K562 (cell line): ENCODE data around the gene TMEM273. TPM values are rescaled to one million over a fixed set of nuclear protein-coding genes. Genes with fewer than 3 reads are reported as not detected.

Experiments
- ATAC-seq: fragments of 200-7000 bp; cut with Tn5 transposase; 3 replicates; pipeline ENCODE4 v1.9.1; 2020; ENCODE audit warnings: moderate library complexity
- BruUV-seq: library from RNA; stranded (reverse); fragments of 400-500 nt; replicated peaks from 2 replicates; lab custom pipeline; 2021; lab: Mats Ljungman, UMichigan
- CTCF ChIA-PET: fragments of 300-600 bp; formaldehyde crosslinking; extraction: SDS; loops from one replicate; lab custom pipeline; 2021; ENCODE audit warnings: low intra/inter-chr PET ratio; lab: Yijun Ruan, JAX
- POLR2A ChIA-PET: fragments of 300-600, 350-650 bp; sonication (Branson Sonifier 250); formaldehyde crosslinking; extraction: SDS; loops from one replicate; lab custom pipeline; 2021; ENCODE audit warnings: antibody characterized with exemption, inconsistent platforms; lab: Yijun Ruan, JAX
- DNase-seq, 4 experiments: peaks; one replicate each; pipeline versions ENCODE4 v3.0.0 to v3.0.0-alpha.2; 2011 to 2018; ENCODE audit warnings: low spot score in 3 of 4, mixed read lengths in 3 of 4; ENCODE audit errors: extremely low read depth in 1 of 4
- FAIRE-seq: peaks from 2 replicates; lab custom pipeline; 2011; peaks lifted over from hg19 to GRCh38; lab: Jason Lieb, UNC
- H2AFZ ChIP-seq: 2 replicates; pipeline ENCODE4 v1.6.0; 2011; ENCODE audit warnings: low read depth, low read length, control low read depth, inconsistent platforms
- H3K27ac ChIP-seq: fragments of 200-600 bp; 3 replicates; pipeline ENCODE4 v1.8.0; 2011; ENCODE audit warnings: low read depth, mild to moderate bottlenecking, control low read depth, inconsistent platforms, low read length, moderate library complexity, mixed read lengths; ENCODE audit errors: extremely low read depth
- H3K27me3 ChIP-seq, 2 experiments: fragments of 300-600 bp in 1 of 2; 2 replicates in 1 of 2; 3 replicates in 1 of 2; pipeline versions ENCODE4 v1.6.0 to v1.8.0; 2011; ENCODE audit warnings: inconsistent platforms in 2 of 2, low read length in 2 of 2, mild to moderate bottlenecking in 1 of 2, mixed read lengths in 1 of 2, moderate library complexity in 1 of 2; ENCODE audit not compliant: control insufficient read depth in 2 of 2, insufficient read depth in 2 of 2
- H3K36me3 ChIP-seq: fragments of 300-600 bp; 3 replicates; pipeline ENCODE4 v1.8.0; 2011; ENCODE audit warnings: mild to moderate bottlenecking, low read length, inconsistent platforms; ENCODE audit not compliant: control insufficient read depth, insufficient read depth
- H3K4me1 ChIP-seq, 2 experiments: fragments of 200-600 bp in 1 of 2; replicated peaks in 1 of 2; 2 replicates in 1 of 2; 3 replicates in 1 of 2; pipeline versions ENCODE4 v1.5.1 to v1.8.0; 2011; ENCODE audit warnings: inconsistent platforms in 2 of 2, low read length in 2 of 2, mild to moderate bottlenecking in 1 of 2, mixed read lengths in 1 of 2, moderate library complexity in 1 of 2; ENCODE audit not compliant: control insufficient read depth in 2 of 2, insufficient read depth in 2 of 2
- H3K4me2 ChIP-seq: 2 replicates; pipeline ENCODE4 v1.6.1; 2011; ENCODE audit warnings: low read length, control low read depth, inconsistent platforms, mixed read lengths; ENCODE audit not compliant: insufficient read depth
- H3K4me3 ChIP-seq: fragments of 200-600 bp; sonication (generic), shearing (Covaris generic); 2 replicates; pipeline ENCODE4 v1.5.1; 2016; ENCODE audit warnings: control low read depth, inconsistent platforms
- H3K79me2 ChIP-seq: fragments of 200-600 bp; 3 replicates; pipeline ENCODE4 v1.8.0; 2011; ENCODE audit warnings: low read length, inconsistent platforms; ENCODE audit not compliant: control insufficient read depth, insufficient read depth
- H3K9ac ChIP-seq, 2 experiments: 2 replicates each; pipeline versions ENCODE4 v1.6.0 to v1.6.1; 2011; ENCODE audit warnings: low read depth in 2 of 2, low read length in 2 of 2, control low read depth in 1 of 2, inconsistent platforms in 1 of 2, mild to moderate bottlenecking in 1 of 2, mixed read lengths in 1 of 2; ENCODE audit not compliant: insufficient read depth in 1 of 2
- H3K9me1 ChIP-seq: one replicate; pipeline ENCODE4 v1.6.0; 2011; ENCODE audit warnings: inconsistent platforms, mild to moderate bottlenecking, low read length, moderate library complexity; ENCODE audit not compliant: control insufficient read depth, insufficient read depth
- H3K9me3 ChIP-seq: replicated peaks from 2 replicates; pipeline ENCODE4 v1.5.1; 2011; ENCODE audit warnings: low read depth, low read length, inconsistent platforms; ENCODE audit not compliant: control insufficient read depth, insufficient read depth
- H4K20me1 ChIP-seq: replicated peaks from 2 replicates; pipeline ENCODE4 v1.6.1; 2011; ENCODE audit warnings: low read length, inconsistent platforms, mixed read lengths; ENCODE audit not compliant: control insufficient read depth, insufficient read depth
- ATF7 ChIP-seq: fragments of 450-650 bp; IDR thresholded peaks from 2 replicates; pipeline ENCODE4 v1.7.1; 2014; ENCODE audit warnings: mild to moderate bottlenecking, moderate library complexity
- ELF2 ChIP-seq: fragments of 250-450 bp; sonication (Bioruptor Pico); IDR thresholded peaks from 2 replicates; pipeline ENCODE4 v1.5.0; 2021; ENCODE audit warnings: mild to moderate bottlenecking
- JUND ChIP-seq, 2 experiments: IDR thresholded peaks; 2 replicates in 1 of 2; 3 replicates in 1 of 2; pipeline ENCODE4 v1.6.1; 2011; ENCODE audit warnings: borderline replicate concordance in 2 of 2, low read depth in 2 of 2, low read length in 2 of 2, improper control_type of control experiment in 1 of 2, missing biosample characterization in 1 of 2, missing genetic modification characterization in 1 of 2, missing genetic modification reagents in 1 of 2
- RBM25 ChIP-seq: fragments of 200-400 bp; formaldehyde crosslinking; IDR thresholded peaks from 2 replicates; pipeline ENCODE4 v1.6.1; 2018; ENCODE audit warnings: low read length, low read depth, moderate library complexity; ENCODE audit not compliant: severe bottlenecking
- ZNF76 ChIP-seq: fragments of 250-450 bp; sonication (Bioruptor Pico); IDR thresholded peaks from 2 replicates; pipeline ENCODE4 v1.4.0; 2020; ENCODE audit warnings: mild to moderate bottlenecking, moderate library complexity, borderline replicate concordance
- ZNF764 ChIP-seq: fragments of 250-450 bp; sonication (Bioruptor Pico); IDR thresholded peaks from 2 replicates; pipeline ENCODE4 v1.4.0; 2020; ENCODE audit warnings: low read depth, mild to moderate bottlenecking, moderate library complexity
- ZNF780A ChIP-seq: fragments of 250-450 bp; sonication (Bioruptor Pico); IDR thresholded peaks from 2 replicates; pipeline ENCODE4 v1.5.0; 2021; ENCODE audit warnings: mild to moderate bottlenecking
- WGBS: fragments of 100-300 bp; shearing (Covaris generic); methylation state at CpG from one replicate; pipeline ENCODE4 v1.1.6; 2016; ENCODE audit warnings: low coverage, mixed read lengths; ENCODE audit not compliant: insufficient coverage; ENCODE audit errors: missing lambda C conversion rate; 5-methylcytosine and 5-hydroxymethylcytosine counted together
- in situ Hi-C: fragments of 300-500 bp; cut with MboI; formaldehyde crosslinking; loops from 4 replicates; pipeline ENCODE4 v1.15.0; 2018; ENCODE audit warnings: inconsistent platforms, mixed read lengths
- intact Hi-C: fragments of 100-400 bp; cut with micrococcal nuclease; formaldehyde crosslinking; loops from 2 replicates; pipeline ENCODE4 v1.14.2; 2022
- polyA plus RNA-seq, 8 experiments: library from polyadenylated mRNA; depleted of rRNA in 4 of 8; stranded (reverse) in 5 of 8; unstranded in 3 of 8; fragments of >200 nt; fragmentation: Nextera tagmentation in 2 of 8; fragmentation: Illumina TruSeq in 1 of 8; extraction: Ambion mirVana in 2 of 8; extraction: Trizol in 1 of 8; gene quantifications; 2 replicates each; pipeline versions ENCODE4 v1.2.1 to v1.2.3, GENCODE V29; 2011 to 2014; ENCODE audit warnings: inconsistent platforms in 1 of 8, missing spikeins in 1 of 8
- total RNA-seq, 7 experiments: library from RNA; depleted of rRNA in 6 of 7; stranded (reverse); fragments of >200 nt in 6 of 7; fragmentation: Illumina TruSeq in 2 of 7; extraction: Trizol in 2 of 7; gene quantifications; 2 replicates each; pipeline versions ENCODE4 v1.2.1 to v1.2.3, GENCODE V29; 2011 to 2021; ENCODE audit warnings: low replicate concordance in 1 of 7
- TF ChIP-seq, protein P1 (sequence below), 2 experiments: fragments of 450-650 bp in 1 of 2; sonication (generic) in 1 of 2; formaldehyde crosslinking in 1 of 2; IDR thresholded peaks in 1 of 2; conservative IDR thresholded peaks in 1 of 2; 2 replicates each; pipeline versions ENCODE4 v1.6.1 to v1.8.1; 2016 to 2023; ENCODE audit warnings: mild to moderate bottlenecking in 2 of 2, moderate library complexity in 2 of 2, inconsistent platforms in 1 of 2, missing genetic modification reagents in 1 of 2
- TF ChIP-seq, protein P2 (sequence below): sonication (generic); formaldehyde crosslinking; IDR thresholded peaks from 2 replicates; pipeline ENCODE4 v1.8.1; 2023; ENCODE audit warnings: mild to moderate bottlenecking, missing genetic modification reagents
- TF ChIP-seq, protein P3 (sequence below): fragments of 450-650 bp; formaldehyde crosslinking; IDR thresholded peaks from 2 replicates; pipeline ENCODE4 v1.4.0; 2022; ENCODE audit warnings: mild to moderate bottlenecking, moderate library complexity

TMEM273 gene
- total and polyA plus RNA-seq, 9 of the 15 experiments (the other 6 are each of a cell fraction or from before 2014, with no cell fraction given): 39.2 to 131 (median 95.6) TPM

DNA sequence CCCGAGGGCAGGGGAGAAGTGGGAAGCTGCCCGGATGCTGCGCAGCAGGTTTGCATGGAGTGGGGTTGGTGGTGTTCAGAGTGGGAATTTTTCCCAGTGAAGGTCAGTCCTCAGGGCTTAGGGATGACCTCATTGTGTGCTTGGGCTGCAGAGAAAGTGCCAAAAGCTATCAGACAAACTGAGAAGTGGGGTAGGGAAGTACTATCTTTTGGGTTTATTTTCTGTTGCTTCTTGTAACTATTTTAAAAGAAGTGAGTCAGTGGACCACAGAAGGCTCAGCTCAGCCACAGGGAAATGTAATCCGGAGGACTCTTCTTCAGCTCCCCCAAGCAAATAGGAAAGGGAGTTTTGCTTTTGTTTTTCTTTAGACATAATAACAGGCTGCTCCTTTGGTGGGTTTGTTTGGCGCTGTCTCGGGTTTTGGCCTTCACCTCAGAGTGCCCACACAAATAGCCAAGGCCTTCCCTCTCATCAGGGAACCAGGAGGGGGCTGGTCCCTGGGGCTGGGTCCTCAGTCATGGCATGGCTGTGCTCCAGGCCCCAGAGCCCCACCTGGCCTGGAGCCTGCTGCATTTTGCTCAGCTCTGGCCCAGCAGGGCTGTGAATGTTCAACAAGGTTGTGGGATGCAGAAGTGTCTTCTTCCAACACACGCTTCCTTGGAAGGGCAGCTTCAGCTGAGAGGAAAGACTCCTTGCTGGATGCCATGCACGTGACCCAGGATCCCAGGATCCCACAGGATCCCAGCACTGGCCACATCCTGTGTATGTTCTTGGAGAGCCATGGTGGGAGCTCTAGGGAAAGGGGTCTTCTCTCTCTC lies 49.0 kb downstream of the TMEM273 start:
- no TSS peak for BruUV-seq
- WGBS: 37% methylated on average over 8 of the region's 8 CpGs
- TF ChIP-seq ELF2 (CRISPR knock-in tag) (no peak), JUND (IDR thresholded peaks at IDR 0.05; ENCODE audit: borderline replicate concordance, low read depth, low read length) (0 out of 2 replicates have a peak, but pooled peaks have one; percentile 14), JUND (tag; IDR thresholded peaks at IDR 0.05; ENCODE audit: borderline replicate concordance, low read depth, low read length) (no peak; the same call in 2 of the 3 replicates), ZNF764 (CRISPR knock-in tag) (no peak), RBM25 (no peak), ATF7 (peak; percentile 49; the same call in 1 of the 2 replicates), ZNF780A (CRISPR knock-in tag) (no peak), ZNF76 (CRISPR knock-in tag) (no peak)
- TF ChIP-seq, protein P1, sequence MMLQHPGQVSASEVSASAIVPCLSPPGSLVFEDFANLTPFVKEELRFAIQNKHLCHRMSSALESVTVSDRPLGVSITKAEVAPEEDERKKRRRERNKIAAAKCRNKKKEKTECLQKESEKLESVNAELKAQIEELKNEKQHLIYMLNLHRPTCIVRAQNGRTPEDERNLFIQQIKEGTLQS (IDR thresholded peaks at IDR 0.05): peak; percentile 42
- TF ChIP-seq, protein P1 (CRISPR knock-in tag; conservative IDR thresholded peaks at IDR 0.05): no peak
- TF ChIP-seq, protein P2, sequence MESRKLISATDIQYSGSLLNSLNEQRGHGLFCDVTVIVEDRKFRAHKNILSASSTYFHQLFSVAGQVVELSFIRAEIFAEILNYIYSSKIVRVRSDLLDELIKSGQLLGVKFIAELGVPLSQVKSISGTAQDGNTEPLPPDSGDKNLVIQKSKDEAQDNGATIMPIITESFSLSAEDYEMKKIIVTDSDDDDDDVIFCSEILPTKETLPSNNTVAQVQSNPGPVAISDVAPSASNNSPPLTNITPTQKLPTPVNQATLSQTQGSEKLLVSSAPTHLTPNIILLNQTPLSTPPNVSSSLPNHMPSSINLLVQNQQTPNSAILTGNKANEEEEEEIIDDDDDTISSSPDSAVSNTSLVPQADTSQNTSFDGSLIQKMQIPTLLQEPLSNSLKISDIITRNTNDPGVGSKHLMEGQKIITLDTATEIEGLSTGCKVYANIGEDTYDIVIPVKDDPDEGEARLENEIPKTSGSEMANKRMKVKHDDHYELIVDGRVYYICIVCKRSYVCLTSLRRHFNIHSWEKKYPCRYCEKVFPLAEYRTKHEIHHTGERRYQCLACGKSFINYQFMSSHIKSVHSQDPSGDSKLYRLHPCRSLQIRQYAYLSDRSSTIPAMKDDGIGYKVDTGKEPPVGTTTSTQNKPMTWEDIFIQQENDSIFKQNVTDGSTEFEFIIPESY (CRISPR knock-in tag): no peak
- TF ChIP-seq, protein P3, sequence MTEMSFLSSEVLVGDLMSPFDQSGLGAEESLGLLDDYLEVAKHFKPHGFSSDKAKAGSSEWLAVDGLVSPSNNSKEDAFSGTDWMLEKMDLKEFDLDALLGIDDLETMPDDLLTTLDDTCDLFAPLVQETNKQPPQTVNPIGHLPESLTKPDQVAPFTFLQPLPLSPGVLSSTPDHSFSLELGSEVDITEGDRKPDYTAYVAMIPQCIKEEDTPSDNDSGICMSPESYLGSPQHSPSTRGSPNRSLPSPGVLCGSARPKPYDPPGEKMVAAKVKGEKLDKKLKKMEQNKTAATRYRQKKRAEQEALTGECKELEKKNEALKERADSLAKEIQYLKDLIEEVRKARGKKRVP: no peak
- no peak overlapping the region for H3K27ac ChIP-seq
- H3K79me2 ChIP-seq: no peaks in the 10 kb centered on the region
- ChIA-PET POLR2A (interaction anchor here (0.6 to 2.4 kb wide), 7 partner anchors 10 to 26 kb away, joined by 3 to 12 read pairs (median 7); no protein-coding TSS in a partner anchor), CTCF (no interaction called here)
- H3K36me3 ChIP-seq: no peaks in the 10 kb centered on the region
- intact Hi-C loops: no loop called here
- no peak overlapping the region for H3K4me3 ChIP-seq
- DNase-seq (no peak), FAIRE-seq (no peak), ATAC-seq (no peak)
- in situ Hi-C loops: no loop called here
- H4K20me1 ChIP-seq: no peaks in the 10 kb centered on the region
- peaks cover 5% of the 10 kb centered on the region; the same call in 1 of the 2 replicates for H3K9me3 ChIP-seq
- H3K9ac ChIP-seq: peak overlapping the region in 1 of 2 experiments; percentile 64; a peak in 1 of 4 replicates
- H3K9me1 ChIP-seq: no peaks in the 10 kb centered on the region
- H3K4me1 ChIP-seq: peaks cover 0 to 3% of the 10 kb centered on the region in 2 experiments; a peak in 2 of 5 replicates
- no peaks in the 10 kb centered on the region for H3K27me3 ChIP-seq
- peak overlapping the region; percentile 36; the same call in 1 of the 2 replicates for H2AFZ ChIP-seq
- H3K4me2 ChIP-seq: no peak overlapping the region
